SK-N-SH (cell line): Measurements from ENCODE around the gene RPS5. TPM values are rescaled to one million over a fixed set of nuclear protein-coding genes. Genes with fewer than 3 reads are reported as not detected.

Experiments
- CTCF ChIA-PET: fragments of 300-600, 350-600 bp; formaldehyde crosslinking; extraction: SDS; loops from one replicate; lab custom pipeline; 2021; lab: Yijun Ruan, JAX
- POLR2A ChIA-PET: fragments of 350-600 bp; sonication (Branson Sonifier 250); formaldehyde crosslinking; extraction: SDS; loops from one replicate; lab custom pipeline; 2020; ENCODE audit warnings: antibody characterized with exemption, inconsistent platforms; lab: Yijun Ruan, JAX
- DNase-seq: peaks from one replicate; pipeline ENCODE4 v3.0.0; 2012
- H2AFZ ChIP-seq: fragments of 200-600 bp; sonication (generic); 2 replicates; pipeline ENCODE4 v1.8.1; 2016; ENCODE audit warnings: antibody characterized with exemption, mild to moderate bottlenecking, low read depth
- H3F3A ChIP-seq: fragments of 200-600 bp; sonication (generic); replicated peaks from 2 replicates; pipeline ENCODE3; 2016; ENCODE audit warnings: antibody characterized with exemption, mild to moderate bottlenecking; ENCODE audit not compliant: insufficient read depth
- H3K27ac ChIP-seq, 2 experiments: fragments of 200-500 bp in 1 of 2; fragments of 200-600 bp in 1 of 2; sonication (Bioruptor generic) in 1 of 2; sonication (generic), shearing (Covaris generic) in 1 of 2; 2 replicates each; pipeline versions ENCODE4 v1.5.1 to v1.6.1; 2014 to 2016; ENCODE audit warnings: low read depth in 2 of 2, inconsistent platforms in 1 of 2, low read length in 1 of 2, mild to moderate bottlenecking in 1 of 2, mixed read lengths in 1 of 2
- H3K27me3 ChIP-seq: fragments of 200-600 bp; sonication (generic), shearing (Covaris generic); 2 replicates; pipeline ENCODE4 v1.6.1; 2016; ENCODE audit warnings: mixed run types; ENCODE audit not compliant: insufficient read depth
- H3K36me3 ChIP-seq, 2 experiments: fragments of 200-500 bp in 1 of 2; fragments of 200-600 bp in 1 of 2; sonication (Bioruptor generic) in 1 of 2; sonication (generic) in 1 of 2; replicated peaks in 1 of 2; 2 replicates each; pipeline versions ENCODE3 to v1.5.1; 2014 to 2016; ENCODE audit warnings: low read length in 1 of 2, mild to moderate bottlenecking in 1 of 2; ENCODE audit not compliant: insufficient read depth in 2 of 2, control insufficient read depth in 1 of 2
- H3K4me1 ChIP-seq, 2 experiments: fragments of 200-500 bp in 1 of 2; fragments of 200-600 bp in 1 of 2; sonication (Bioruptor generic) in 1 of 2; sonication (generic), shearing (Covaris generic) in 1 of 2; 2 replicates each; pipeline versions ENCODE4 v1.5.1 to v1.6.1; 2014 to 2016; ENCODE audit warnings: low read depth in 1 of 2, low read length in 1 of 2, mixed run types in 1 of 2; ENCODE audit not compliant: insufficient read depth in 2 of 2, control insufficient read depth in 1 of 2
- H3K4me2 ChIP-seq: fragments of 200-600 bp; sonication (generic), shearing (Covaris generic); 2 replicates; pipeline ENCODE4 v1.6.1; 2017; ENCODE audit warnings: mixed run types
- H3K4me3 ChIP-seq, 2 experiments: fragments of 200-500 bp in 1 of 2; fragments of 200-600 bp in 1 of 2; sonication (Bioruptor generic) in 1 of 2; sonication (generic), shearing (Covaris generic) in 1 of 2; 2 replicates each; pipeline versions ENCODE4 v1.5.1 to v1.8.1; 2014 to 2016; ENCODE audit warnings: low read depth in 2 of 2, inconsistent platforms in 1 of 2, low read length in 1 of 2, mild to moderate bottlenecking in 1 of 2, mixed read lengths in 1 of 2, moderate library complexity in 1 of 2
- H3K79me2 ChIP-seq: fragments of 200-600 bp; sonication (generic); 2 replicates; pipeline ENCODE4 v1.8.1; 2017; ENCODE audit warnings: mild to moderate bottlenecking; ENCODE audit not compliant: insufficient read depth
- H3K9ac ChIP-seq: fragments of 200-600 bp; sonication (generic); 2 replicates; pipeline ENCODE4 v1.6.1; 2017; ENCODE audit warnings: mixed run types
- H3K9me2 ChIP-seq: fragments of 200-600 bp; sonication (generic); 2 replicates; pipeline ENCODE4 v1.6.1; 2017; ENCODE audit warnings: mixed run types
- H3K9me3 ChIP-seq: fragments of 200-600 bp; sonication (generic); 2 replicates; pipeline ENCODE4 v1.6.1; 2017; ENCODE audit warnings: mixed run types, mild to moderate bottlenecking, moderate library complexity
- H4K20me1 ChIP-seq: fragments of 200-600 bp; sonication (generic); 2 replicates; pipeline ENCODE4 v1.6.1; 2017; ENCODE audit warnings: mild to moderate bottlenecking, mixed run types; ENCODE audit not compliant: insufficient read depth
- ELF1 ChIP-seq: IDR thresholded peaks from 2 replicates; pipeline ENCODE4 v1.4.0; 2012
- EP300 ChIP-seq, 2 experiments: IDR thresholded peaks; 2 replicates each; pipeline versions ENCODE4 v1.4.0 to v1.6.1; 2012; ENCODE audit warnings: borderline replicate concordance in 1 of 2, low read depth in 1 of 2, low read length in 1 of 2
- FOSL2 ChIP-seq: IDR thresholded peaks from 2 replicates; pipeline ENCODE4 v1.4.0; 2012; ENCODE audit warnings: low read depth, mild to moderate bottlenecking, moderate library complexity, borderline replicate concordance
- GABPA ChIP-seq: IDR thresholded peaks from 2 replicates; pipeline ENCODE4 v1.4.0; 2012; ENCODE audit warnings: low read depth, mild to moderate bottlenecking
- JUND ChIP-seq: IDR thresholded peaks from 2 replicates; pipeline ENCODE4 v1.4.0; 2012
- MXI1 ChIP-seq: IDR thresholded peaks from 2 replicates; pipeline ENCODE4 v1.6.1; 2012; ENCODE audit warnings: mild to moderate bottlenecking, low read depth, low read length, improper control_type of control experiment
- NRF1 ChIP-seq: IDR thresholded peaks from 2 replicates; pipeline ENCODE4 v1.6.1; 2012; ENCODE audit warnings: low read depth, mild to moderate bottlenecking, low read length
- POLR2AphosphoS5 ChIP-seq: IDR thresholded peaks from 2 replicates; pipeline ENCODE4 v1.6.1; 2012; ENCODE audit warnings: low read depth, low read length
- RCOR1 ChIP-seq: fragments of 150-350 bp; IDR thresholded peaks from 2 replicates; pipeline ENCODE4 v1.6.1; 2017; ENCODE audit warnings: antibody characterized with exemption, low read length
- RFX5 ChIP-seq: IDR thresholded peaks from 2 replicates; pipeline ENCODE4 v1.6.1; 2012; ENCODE audit warnings: mild to moderate bottlenecking, improper control_type of control experiment, low read length
- RXRA ChIP-seq: IDR thresholded peaks from 2 replicates; pipeline ENCODE4 v1.4.0; 2012; ENCODE audit warnings: low read depth, mild to moderate bottlenecking, borderline replicate concordance
- SIN3A ChIP-seq: IDR thresholded peaks from 2 replicates; pipeline ENCODE4 v1.6.1; 2012; ENCODE audit warnings: low read depth, mild to moderate bottlenecking, low read length, moderate library complexity, borderline replicate concordance
- SMC3 ChIP-seq: IDR thresholded peaks from 2 replicates; pipeline ENCODE4 v1.6.1; 2012; ENCODE audit warnings: low read depth, low read length, improper control_type of control experiment
- TCF12 ChIP-seq: IDR thresholded peaks from 2 replicates; pipeline ENCODE4 v1.4.0; 2012
- TEAD4 ChIP-seq: IDR thresholded peaks from 2 replicates; pipeline ENCODE4 v1.4.0; 2012; ENCODE audit warnings: mild to moderate bottlenecking, borderline replicate concordance; ENCODE audit not compliant: insufficient read depth
- YY1 ChIP-seq: IDR thresholded peaks from 2 replicates; pipeline ENCODE4 v1.4.0; 2012; ENCODE audit warnings: low read depth, mild to moderate bottlenecking
- WGBS: methylation state at CpG from one replicate; pipeline ENCODE4 v1.1.6; 2017; ENCODE audit warnings: low lambda C conversion rate; 5-methylcytosine and 5-hydroxymethylcytosine counted together
- polyA plus RNA-seq, 3 experiments: library from polyadenylated mRNA; depleted of rRNA; stranded (reverse); fragments of >200 nt; gene quantifications; 2 replicates each; pipeline ENCODE4 v1.2.3, GENCODE V29; 2012
- TF ChIP-seq, protein P1 (sequence below): IDR thresholded peaks from 2 replicates; pipeline ENCODE4 v1.4.0; 2012; ENCODE audit warnings: low read depth, borderline replicate concordance
- TF ChIP-seq, protein P2 (sequence below): fragments of 150-350 bp; IDR thresholded peaks from 2 replicates; pipeline ENCODE4 v1.6.1; 2017; ENCODE audit warnings: antibody characterized with exemption, low read length, low read depth, borderline replicate concordance
- TF ChIP-seq, protein P3 (sequence below): IDR thresholded peaks from 2 replicates; pipeline ENCODE4 v1.6.1; 2012; ENCODE audit warnings: mild to moderate bottlenecking, low read depth, low read length, moderate library complexity
- TF ChIP-seq, protein P4 (sequence below): IDR thresholded peaks from 2 replicates; pipeline ENCODE4; 2012

The RPS5 gene
- polyA plus RNA-seq, 1 of the 3 experiments (the other 2 are of a cell fraction) = 4,334 TPM

DNA sequence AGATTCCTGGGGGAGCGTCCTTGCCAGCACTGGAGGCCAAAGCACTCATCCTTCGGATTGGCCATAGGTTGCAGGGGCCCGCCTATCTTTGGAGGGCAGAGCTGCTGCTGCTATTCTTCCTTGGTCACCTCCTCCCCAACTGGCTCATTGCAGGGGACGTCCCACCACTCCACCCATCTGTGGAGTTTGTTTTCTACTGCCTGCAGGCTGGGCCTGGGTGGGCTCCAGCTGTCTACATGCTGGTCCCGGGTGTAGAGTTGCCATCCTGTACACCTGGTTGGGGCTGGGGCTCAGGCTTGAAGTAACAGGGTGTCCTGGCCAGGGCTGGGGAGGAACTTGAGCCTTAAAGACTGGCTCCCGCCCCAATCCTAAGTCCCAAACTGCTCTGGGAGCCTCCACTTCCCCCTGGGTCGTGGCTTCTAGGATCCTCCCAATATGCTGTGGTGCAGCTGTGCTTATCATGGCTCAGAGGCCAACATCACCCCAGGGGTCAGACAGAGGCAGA is 10.5 kb downstream of the RPS5 start:
- TF ChIP-seq SIN3A (no peak), MXI1 (no peak), RFX5 (no peak), SMC3 (no peak), JUND (no peak), GABPA (no peak), NRF1 (no peak), ELF1 (no peak)
- TF ChIP-seq, protein P1, sequence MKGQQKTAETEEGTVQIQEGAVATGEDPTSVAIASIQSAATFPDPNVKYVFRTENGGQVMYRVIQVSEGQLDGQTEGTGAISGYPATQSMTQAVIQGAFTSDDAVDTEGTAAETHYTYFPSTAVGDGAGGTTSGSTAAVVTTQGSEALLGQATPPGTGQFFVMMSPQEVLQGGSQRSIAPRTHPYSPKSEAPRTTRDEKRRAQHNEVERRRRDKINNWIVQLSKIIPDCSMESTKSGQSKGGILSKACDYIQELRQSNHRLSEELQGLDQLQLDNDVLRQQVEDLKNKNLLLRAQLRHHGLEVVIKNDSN = no peak
- peaks cover 4% of the 10 kb centered on the region for H4K20me1 ChIP-seq
- no peak for DNase-seq
- ChIA-PET CTCF (no interaction called here), POLR2A (interaction anchor here (2.0 kb wide), 1 partner anchor 10 kb away, joined by 5 read pairs; no protein-coding TSS in a partner anchor)
- no peaks in the 10 kb centered on the region for H3K9me3 ChIP-seq
- H3K4me1 ChIP-seq = peaks cover 6 to 20% of the 10 kb centered on the region in 2 experiments; a peak in 2 of 4 replicates
- H3K4me3 ChIP-seq = no peak overlapping the region
- no peaks in the 10 kb centered on the region for H3K27me3 ChIP-seq
- no peak overlapping the region for H3K4me2 ChIP-seq
- H3K27ac ChIP-seq = no peak overlapping the region; a peak in 1 of 4 replicates
- H3K9ac ChIP-seq = no peak overlapping the region
- H3K36me3 ChIP-seq = peaks cover 19 to 28% of the 10 kb centered on the region in 2 experiments
- 94% methylated on average over 7 of the region's 7 CpGs for WGBS
- H3K9me2 ChIP-seq = no peaks in the 10 kb centered on the region
- peaks cover 19% of the 10 kb centered on the region for H3K79me2 ChIP-seq
- peaks cover 38% of the 10 kb centered on the region for H3F3A ChIP-seq
- no peak overlapping the region for H2AFZ ChIP-seq

DNA sequence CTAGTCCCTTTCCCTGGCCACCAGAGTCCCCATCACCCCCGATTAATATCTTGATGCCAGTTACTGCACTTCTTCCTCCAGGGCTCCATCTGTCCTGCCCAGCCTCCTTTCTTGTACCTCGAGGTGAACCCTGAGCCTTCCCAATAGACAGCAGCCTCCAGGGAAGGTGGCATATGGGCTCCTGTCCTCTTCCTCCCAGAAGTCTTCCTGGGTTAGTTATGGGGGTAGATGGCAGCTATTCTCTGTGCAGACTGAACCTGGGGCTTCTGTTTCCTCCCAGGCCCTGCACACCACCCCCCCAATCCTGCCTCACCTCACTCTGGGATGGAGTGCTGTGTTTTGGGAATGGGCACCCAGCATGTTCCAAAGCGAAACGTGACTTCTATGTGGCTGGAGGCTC is 11.0 kb downstream of the RPS5 start:
- no peak overlapping the region for H3K27ac ChIP-seq
- H3K9ac ChIP-seq = no peak overlapping the region
- peaks cover 6 to 20% of the 10 kb centered on the region in 2 experiments; a peak in 2 of 4 replicates for H3K4me1 ChIP-seq
- no peaks in the 10 kb centered on the region for H3K9me3 ChIP-seq
- H3K4me2 ChIP-seq = no peak overlapping the region
- peaks cover 39% of the 10 kb centered on the region for H3F3A ChIP-seq
- no peak overlapping the region for H2AFZ ChIP-seq
- H3K79me2 ChIP-seq = peaks cover 17% of the 10 kb centered on the region
- ChIA-PET CTCF (no interaction called here), POLR2A (interaction anchor here (2.0 kb wide), 1 partner anchor 10 kb away, joined by 5 read pairs; no protein-coding TSS in a partner anchor)
- H3K36me3 ChIP-seq = peaks cover 14 to 23% of the 10 kb centered on the region in 2 experiments
- no peaks in the 10 kb centered on the region for H3K27me3 ChIP-seq
- WGBS = 72% methylated on average over 4 of the region's 4 CpGs
- H3K4me3 ChIP-seq = no peak overlapping the region
- no peaks in the 10 kb centered on the region; the same call in none of the 2 replicates for H4K20me1 ChIP-seq
- no peak for DNase-seq
- no peaks in the 10 kb centered on the region for H3K9me2 ChIP-seq
- TF ChIP-seq RCOR1 = no peak
- no peak for TF ChIP-seq NRF1
- TF ChIP-seq JUND = no peak
- TF ChIP-seq RXRA = no peak
- TF ChIP-seq EP300 (IDR thresholded peaks at IDR 0.05; ENCODE audit: borderline replicate concordance in 1 of 2, low read depth in 1 of 2, low read length in 1 of 2) = no peak
- TF ChIP-seq TEAD4 = no peak
- TF ChIP-seq TCF12 = no peak
- TF ChIP-seq, protein P2, sequence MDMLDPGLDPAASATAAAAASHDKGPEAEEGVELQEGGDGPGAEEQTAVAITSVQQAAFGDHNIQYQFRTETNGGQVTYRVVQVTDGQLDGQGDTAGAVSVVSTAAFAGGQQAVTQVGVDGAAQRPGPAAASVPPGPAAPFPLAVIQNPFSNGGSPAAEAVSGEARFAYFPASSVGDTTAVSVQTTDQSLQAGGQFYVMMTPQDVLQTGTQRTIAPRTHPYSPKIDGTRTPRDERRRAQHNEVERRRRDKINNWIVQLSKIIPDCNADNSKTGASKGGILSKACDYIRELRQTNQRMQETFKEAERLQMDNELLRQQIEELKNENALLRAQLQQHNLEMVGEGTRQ = no peak
- TF ChIP-seq RFX5 = no peak
- no peak for TF ChIP-seq MXI1
- TF ChIP-seq POLR2AphosphoS5 = no peak
- TF ChIP-seq, protein P3, sequence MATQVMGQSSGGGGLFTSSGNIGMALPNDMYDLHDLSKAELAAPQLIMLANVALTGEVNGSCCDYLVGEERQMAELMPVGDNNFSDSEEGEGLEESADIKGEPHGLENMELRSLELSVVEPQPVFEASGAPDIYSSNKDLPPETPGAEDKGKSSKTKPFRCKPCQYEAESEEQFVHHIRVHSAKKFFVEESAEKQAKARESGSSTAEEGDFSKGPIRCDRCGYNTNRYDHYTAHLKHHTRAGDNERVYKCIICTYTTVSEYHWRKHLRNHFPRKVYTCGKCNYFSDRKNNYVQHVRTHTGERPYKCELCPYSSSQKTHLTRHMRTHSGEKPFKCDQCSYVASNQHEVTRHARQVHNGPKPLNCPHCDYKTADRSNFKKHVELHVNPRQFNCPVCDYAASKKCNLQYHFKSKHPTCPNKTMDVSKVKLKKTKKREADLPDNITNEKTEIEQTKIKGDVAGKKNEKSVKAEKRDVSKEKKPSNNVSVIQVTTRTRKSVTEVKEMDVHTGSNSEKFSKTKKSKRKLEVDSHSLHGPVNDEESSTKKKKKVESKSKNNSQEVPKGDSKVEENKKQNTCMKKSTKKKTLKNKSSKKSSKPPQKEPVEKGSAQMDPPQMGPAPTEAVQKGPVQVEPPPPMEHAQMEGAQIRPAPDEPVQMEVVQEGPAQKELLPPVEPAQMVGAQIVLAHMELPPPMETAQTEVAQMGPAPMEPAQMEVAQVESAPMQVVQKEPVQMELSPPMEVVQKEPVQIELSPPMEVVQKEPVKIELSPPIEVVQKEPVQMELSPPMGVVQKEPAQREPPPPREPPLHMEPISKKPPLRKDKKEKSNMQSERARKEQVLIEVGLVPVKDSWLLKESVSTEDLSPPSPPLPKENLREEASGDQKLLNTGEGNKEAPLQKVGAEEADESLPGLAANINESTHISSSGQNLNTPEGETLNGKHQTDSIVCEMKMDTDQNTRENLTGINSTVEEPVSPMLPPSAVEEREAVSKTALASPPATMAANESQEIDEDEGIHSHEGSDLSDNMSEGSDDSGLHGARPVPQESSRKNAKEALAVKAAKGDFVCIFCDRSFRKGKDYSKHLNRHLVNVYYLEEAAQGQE = no peak
- TF ChIP-seq, protein P4, sequence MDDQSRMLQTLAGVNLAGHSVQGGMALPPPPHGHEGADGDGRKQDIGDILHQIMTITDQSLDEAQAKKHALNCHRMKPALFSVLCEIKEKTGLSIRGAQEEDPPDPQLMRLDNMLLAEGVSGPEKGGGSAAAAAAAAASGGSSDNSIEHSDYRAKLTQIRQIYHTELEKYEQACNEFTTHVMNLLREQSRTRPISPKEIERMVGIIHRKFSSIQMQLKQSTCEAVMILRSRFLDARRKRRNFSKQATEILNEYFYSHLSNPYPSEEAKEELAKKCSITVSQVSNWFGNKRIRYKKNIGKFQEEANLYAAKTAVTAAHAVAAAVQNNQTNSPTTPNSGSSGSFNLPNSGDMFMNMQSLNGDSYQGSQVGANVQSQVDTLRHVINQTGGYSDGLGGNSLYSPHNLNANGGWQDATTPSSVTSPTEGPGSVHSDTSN = no peak
- no peak for TF ChIP-seq YY1
- no peak for TF ChIP-seq FOSL2
